ENCODE data around the gene CD34.
"Not testable (repeated sequence)": the region's sequence is repeated elsewhere in the genome, so short reads cannot be mapped to it uniquely, and the experiment has no call there.

CD34 gene

DNA sequence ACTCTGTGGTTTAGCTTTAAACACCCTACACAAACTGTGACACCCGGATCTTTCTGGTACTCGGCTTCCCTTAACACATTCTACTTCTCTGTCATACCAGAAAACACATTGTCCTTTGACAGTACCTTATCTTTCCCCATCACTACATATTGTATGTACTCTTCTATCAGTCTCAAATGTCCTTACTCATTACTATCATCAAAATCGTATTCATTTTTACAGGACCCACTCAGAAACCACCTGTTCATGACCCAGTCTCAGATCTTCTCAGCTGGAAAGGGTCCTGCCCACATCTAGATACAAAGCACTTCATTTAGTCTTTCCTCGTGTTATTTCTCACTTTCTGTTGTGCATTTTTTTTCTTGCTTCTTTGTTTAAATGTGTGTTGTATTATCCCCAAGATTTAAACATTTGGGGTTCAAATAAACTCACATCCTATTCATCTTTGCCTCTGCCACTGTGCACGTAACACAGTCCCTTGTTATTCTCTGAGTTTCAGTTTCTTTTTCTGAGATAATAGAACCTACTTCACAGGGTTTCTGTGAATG is 27.7 kb downstream of the CD34 start:
- Histone ChIP-seq H3K4me3 (peak overlapping the region in 1 of 7 experiments; percentile 9), H3K27ac (peak overlapping the region in 9 of 21 experiments; percentile 13 to 73 (median 31))

- peak overlapping the region in 6 of 21 experiments; percentile 29 to 73 (median 66) for H3K27ac ChIP-seq
- H3K4me3 ChIP-seq, result no peak overlapping the region
These were observed 28.2 kb downstream of the CD34 start for GRCh38 chr1:207882692-207883091.

GRCh38 chr1:207878939-207879338 is 32.0 kb downstream of the CD34 start:
- H3K4me3 ChIP-seq, result no peak overlapping the region
- H3K27ac ChIP-seq, result no peak overlapping the region

DNA sequence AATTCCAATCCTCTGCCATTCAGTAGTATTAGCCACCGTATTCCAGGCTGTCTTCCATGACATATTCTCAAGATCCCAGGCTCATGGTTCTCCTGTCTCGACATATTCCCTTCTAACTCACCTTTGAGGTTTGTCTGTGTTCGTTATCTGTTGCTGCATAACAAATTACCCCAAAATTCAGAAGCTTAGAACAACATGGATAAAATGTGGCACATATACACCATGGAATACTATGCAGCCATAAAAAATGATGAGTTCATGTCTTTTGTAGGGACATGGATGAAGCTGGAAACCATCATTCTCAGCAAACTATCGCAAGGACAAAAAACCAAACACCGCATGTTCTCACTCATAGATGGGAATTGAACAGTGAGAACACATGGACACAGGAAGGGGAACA is 33.0 kb downstream of the CD34 start:
- not testable (repeated sequence) for H3K4me3 ChIP-seq, H3K27ac ChIP-seq

- Histone ChIP-seq H3K27ac (no peak overlapping the region), H3K4me3 (no peak overlapping the region)
These were observed 34.8 kb downstream of the CD34 start for GRCh38 chr1:207876131-207876530.

- H3K4me3 ChIP-seq, result no peak overlapping the region
- H3K27ac ChIP-seq, result no peak overlapping the region
These were observed 35.4 kb downstream of the CD34 start for GRCh38 chr1:207875532-207875931.

DNA sequence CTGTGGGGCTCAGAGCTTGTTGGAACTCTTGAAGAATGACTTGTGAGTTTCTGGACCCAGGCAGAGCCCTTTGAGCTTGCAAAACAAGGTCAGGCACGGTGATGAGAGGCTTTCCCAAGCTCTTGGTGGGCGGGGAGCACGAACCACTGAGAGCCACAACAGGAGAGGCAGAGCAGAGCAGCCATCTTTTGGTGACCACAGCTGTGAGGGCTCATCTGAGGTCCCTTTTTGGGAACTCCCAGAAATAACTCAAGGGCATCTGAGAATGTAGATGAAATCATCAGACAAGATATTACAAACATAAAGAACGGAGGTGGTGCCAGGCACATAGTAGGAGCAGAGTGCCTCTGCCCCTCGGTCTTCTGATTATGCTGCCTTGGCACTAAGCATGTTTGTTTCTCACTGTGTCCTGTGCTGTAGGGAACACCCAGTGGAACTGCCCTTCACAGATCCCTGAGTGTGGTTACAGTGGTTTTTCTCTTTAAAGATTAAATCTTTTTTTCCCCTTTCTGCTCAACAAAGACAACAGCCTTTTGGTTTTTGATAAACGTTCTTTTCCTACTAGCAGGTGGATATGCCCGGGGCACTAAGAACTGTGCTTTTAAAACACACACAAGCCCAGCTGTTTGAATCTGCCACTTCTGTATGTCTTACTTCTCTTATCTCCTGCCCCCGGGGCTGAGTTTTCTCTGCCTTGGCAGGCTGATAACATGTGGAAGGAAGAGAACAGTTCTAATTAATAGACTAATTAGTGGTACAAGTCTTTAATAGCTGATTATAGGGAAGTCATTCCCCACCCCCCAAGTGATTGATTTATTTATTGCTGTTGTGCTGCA is 37.7 kb downstream of the CD34 start:
- Histone ChIP-seq H3K4me3 (no peak overlapping the region), H3K27ac (peak overlapping the region in 6 of 21 experiments; percentile 8 to 58 (median 11))

DNA sequence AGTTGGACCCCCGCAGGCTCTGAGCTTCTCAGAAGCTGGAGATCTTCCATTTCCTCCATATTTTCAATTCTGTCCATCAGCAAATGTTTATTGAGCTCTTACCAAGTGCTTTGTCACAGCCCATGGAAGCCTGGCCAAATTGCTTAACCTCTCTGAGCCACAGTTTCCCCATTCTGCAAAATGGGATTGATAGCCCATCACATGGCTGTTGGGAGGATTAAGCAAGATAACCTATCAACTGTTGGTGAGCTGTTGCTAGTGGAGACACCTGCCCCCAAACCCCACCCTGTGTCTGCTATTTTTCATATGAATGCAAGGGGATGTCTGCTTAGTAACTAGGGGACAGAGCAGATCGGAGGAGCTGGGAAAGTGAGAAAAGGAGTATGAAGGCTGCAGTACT is 38.3 kb downstream of the CD34 start:
- no peak overlapping the region for H3K4me3 ChIP-seq
- peak overlapping the region in 4 of 21 experiments; percentile 8 to 58 (median 34) for H3K27ac ChIP-seq

DNA sequence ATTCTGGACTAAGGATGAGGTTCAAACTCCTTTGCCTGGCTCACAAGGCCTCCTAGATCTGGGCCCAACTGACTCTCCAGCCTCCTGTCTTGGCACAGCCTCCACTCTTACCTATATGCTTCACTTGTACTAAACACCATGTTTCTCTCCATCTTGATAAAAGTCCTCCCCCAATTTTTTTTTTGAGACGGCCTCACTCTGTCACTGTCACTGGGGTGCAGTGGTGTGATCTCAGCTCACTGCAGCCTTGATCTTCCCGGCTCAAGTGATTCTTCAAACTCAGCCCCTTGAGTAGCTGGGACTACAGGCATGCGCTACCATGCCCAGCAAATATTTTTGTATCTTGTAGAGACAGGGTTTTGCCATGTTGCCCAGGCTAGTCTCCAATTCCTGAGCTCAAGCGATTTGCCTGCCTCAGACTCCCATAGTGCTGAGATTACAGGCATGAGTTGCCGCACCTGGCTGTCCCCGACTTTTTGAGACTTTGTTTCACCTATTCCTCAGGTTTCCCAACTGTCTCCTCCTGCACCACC is 39.7 kb downstream of the CD34 start:
- Histone ChIP-seq H3K4me3 (no peak overlapping the region), H3K27ac (peak overlapping the region in 6 of 21 experiments; percentile 6 to 95 (median 43))

DNA sequence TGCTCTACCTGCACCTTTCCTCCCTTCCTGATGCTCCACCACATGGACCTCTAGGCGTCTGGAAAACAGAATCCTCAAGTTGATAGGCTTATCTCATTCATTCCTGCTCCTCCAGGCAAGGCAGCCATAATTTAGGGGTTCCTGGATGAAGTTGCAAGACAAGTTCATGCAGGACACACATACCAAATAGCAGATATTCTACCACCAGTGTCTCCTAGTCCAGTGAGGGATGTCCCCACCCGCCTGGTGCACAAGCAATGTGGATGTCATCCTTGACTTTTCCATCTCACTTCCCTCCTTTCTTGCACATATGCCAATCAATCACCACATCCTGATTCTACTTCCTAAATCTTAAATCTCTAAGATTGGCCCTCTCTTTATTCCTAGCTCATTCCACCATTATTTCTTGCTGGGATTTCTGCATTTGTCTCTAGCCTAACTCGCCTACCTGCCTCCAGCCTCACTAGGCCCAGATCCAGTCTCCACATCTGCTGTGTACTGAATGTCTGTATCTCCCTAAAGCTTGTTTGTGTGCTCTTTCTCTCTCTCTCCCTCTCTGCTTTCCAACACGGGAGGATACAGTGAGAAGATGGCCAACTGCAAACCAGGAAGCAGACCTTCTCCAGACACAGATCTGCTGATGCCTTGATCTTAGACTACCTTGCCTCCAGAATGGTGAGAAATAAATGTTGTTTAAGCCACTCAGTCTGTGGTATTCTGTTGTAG is 40.5 kb downstream of the CD34 start:
- Histone ChIP-seq H3K4me3 (no peak overlapping the region), H3K27ac (peak overlapping the region in 8 of 21 experiments; percentile 27 to 97 (median 92))

- H3K4me3 ChIP-seq, result no peak overlapping the region
- peak overlapping the region in 9 of 21 experiments; percentile 78 to 97 (median 94) for H3K27ac ChIP-seq
These were observed 41.1 kb downstream of the CD34 start for GRCh38 chr1:207869859-207870258.

- Histone ChIP-seq H3K27ac (peak overlapping the region; percentile 80 to 98 (median 91)), H3K4me3 (peak overlapping the region; percentile 66 to 95 (median 83))
These were observed 41.9 kb downstream of the CD34 start for GRCh38 chr1:207868774-207869721.

DNA sequence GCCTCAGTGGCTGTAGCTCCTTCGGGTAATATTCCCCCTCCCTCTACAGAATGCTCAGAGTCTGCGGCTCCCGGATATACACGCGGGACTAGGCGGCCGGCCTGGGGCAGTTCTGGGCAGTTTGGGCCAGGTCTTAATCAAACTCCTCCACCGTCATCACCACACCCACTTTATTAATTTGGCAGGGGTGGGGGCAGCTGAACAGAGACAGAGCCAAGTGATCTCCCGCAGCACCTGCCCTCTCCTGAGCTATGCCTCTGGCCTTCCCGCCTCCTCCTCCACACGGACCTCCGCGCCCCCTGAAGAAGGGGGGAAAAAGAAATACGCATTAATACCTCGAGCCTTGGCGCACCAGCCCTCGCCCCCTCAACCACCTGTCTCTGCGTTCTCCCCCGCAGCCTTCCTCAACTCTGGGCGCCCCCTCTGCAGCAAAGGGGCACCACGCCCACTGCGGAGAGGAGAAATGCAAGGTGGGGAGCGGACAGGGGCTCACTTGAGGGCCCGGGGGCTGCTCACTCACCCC is 42.6 kb downstream of the CD34 start:
- peak overlapping the region; percentile 66 to 95 (median 83) for H3K4me3 ChIP-seq
- peak overlapping the region; percentile 80 to 98 (median 91) for H3K27ac ChIP-seq

GRCh38 chr1:207867136-207868109 is 43.5 kb downstream of the CD34 start:
- H3K27ac ChIP-seq, result peak overlapping the region; percentile 26 to 98 (median 89)

DNA sequence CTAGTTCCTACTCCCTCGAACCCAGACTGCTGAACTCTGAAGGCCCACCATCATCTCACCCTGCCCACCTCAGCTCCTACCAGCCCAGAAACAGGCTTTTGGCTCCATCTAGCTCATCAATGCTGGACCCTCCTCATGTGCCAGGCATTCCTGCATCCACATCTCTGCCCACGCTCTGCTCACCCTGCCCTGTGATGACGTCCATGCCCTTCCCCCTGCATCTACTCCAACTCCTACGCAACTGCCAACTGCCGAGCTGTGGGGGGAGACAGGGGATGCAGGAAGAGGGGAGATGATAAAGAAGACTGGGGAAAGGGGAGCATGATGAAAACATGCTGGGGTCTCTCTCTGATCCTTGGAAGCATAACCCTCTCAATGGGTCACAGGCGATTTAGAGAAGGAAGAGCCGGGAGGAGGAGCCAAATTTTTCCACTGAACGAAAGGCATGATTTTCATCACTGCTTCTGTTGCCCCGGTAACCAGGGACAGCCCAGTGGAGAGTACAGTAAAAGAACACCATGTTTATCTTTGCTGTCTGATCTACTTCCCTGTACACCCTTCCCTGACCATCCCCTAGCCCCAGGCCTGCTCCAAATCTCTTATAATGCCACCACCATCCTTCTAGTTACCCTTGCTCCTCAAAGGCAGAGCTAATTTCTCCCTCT is 44.3 kb downstream of the CD34 start:
- peak overlapping the region in 18 of 21 experiments; percentile 80 to 98 (median 92) for H3K27ac ChIP-seq
- H3K4me3 ChIP-seq, result peak overlapping the region in 3 of 7 experiments; percentile 72 to 95 (median 90)

More at GRCh38 chr1:207867136-207868109, 43.5 kb downstream of the CD34 start:
- peak overlapping the region; percentile 66 to 95 (median 83) for H3K4me3 ChIP-seq

GRCh38 chr1:207863893-207864535 is 46.9 kb downstream of the CD34 start:
- Histone ChIP-seq H3K27ac (peak overlapping the region in 16 of 21 experiments; percentile 3 to 96 (median 52)), H3K4me3 (no peak overlapping the region)

All from skin epidermis (tissue), 12 donors.